Stimulated activated CD4-positive, alpha-beta T cell treated with anti-CD3 and anti-CD28 coated beads, Interleukin-2, amount 100 ng/mL, for 24 hours (primary cell): ENCODE data around the gene ACTR6.
"Not testable (repeated sequence)": the region's sequence is repeated elsewhere in the genome, so short reads cannot be mapped to it uniquely, and the experiment has no call there.

Experiments used
- DNase-seq, 2 donors: peaks; one replicate each; pipeline ENCODE4 v3.0.0-alpha.2; 2020

The ACTR6 gene

DNA sequence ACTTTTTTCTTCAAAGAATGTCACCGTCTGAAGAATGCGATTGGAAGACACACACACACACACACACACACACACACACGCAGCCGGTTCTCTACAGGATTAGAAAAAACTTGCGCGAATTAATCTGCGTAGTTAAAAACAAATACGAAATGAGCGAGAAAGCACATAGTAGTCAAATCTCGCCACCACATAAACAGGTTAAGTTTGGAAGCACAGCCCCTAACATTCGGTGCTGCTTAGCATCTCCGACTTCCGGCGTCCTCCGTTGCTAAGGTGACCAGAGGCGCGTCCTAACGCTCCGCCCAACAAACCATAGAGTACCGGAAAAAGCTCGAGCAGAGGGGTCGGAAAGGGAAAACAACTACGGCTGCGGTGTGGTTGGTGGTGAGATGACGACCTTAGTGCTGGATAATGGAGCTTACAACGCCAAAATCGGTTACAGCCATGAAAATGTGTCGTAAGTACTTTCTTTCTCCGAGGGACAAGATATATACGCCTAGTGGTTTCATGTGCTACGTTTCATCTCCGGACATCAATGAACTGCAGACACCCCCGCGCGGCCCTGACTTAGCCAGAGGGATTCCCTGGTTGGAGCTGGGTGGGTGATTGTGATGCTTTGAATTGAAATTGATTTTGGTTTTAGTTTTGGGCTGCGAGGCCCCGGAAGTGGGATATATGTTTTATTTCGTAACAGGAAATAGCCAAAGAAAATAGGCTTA lies at the start of gene ACTR6:
ACTR6 (plus strand) TSS at position 353 of the 719 bp plus-strand sequence; CDS start at position 390, 37 bp downstream.
- peak; percentile 95 to 98 for DNase-seq

- DNase-seq = no peak
These were observed 48.8 kb upstream of the ACTR6 start for GRCh38 chr12:100151769-100152168.

GRCh38 chr12:100153131-100153530 lies 47.5 kb upstream of the ACTR6 start:
- DNase-seq = no peak

DNA sequence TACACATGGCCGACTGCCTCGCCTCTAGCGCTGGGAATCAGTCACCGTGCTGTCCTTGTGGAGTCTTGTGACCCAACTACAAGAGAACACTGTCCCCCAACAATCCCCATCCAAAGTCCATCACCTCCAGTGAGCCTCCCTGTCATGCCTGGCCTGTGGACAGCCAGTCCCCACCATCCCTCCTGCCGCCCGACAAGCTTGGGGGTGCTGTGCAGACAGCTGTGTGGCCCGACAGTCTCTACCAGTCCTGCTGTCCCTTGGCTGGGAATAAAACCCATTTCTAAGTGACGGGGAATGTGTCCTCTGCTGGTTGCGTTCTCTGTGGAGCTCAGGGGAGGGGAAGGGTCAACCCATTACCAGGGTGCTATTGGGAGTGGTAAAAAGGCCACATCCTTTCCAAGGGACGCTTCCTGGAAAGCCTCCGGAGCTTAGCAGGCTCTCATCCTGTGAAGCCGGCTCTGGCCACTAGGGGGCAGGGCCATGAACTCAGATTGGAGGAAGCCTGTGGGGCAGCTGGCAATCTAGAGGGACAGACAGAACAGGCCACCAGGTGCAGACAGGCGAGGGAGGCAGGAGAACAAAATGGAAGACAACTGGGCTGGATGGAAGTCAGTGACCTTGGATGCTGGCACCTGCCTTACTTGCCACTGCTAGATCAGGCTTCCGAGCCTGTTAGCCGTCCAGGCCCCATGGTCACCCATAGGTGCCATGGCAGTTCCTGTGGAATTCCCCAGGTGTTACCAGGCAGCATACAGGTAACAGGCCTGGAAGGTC lies 46.0 kb upstream of the ACTR6 start:
- DNase-seq = peak; percentile 83

GRCh38 chr12:100156731-100157426 lies 43.7 kb upstream of the ACTR6 start:
- no peak for DNase-seq

DNA sequence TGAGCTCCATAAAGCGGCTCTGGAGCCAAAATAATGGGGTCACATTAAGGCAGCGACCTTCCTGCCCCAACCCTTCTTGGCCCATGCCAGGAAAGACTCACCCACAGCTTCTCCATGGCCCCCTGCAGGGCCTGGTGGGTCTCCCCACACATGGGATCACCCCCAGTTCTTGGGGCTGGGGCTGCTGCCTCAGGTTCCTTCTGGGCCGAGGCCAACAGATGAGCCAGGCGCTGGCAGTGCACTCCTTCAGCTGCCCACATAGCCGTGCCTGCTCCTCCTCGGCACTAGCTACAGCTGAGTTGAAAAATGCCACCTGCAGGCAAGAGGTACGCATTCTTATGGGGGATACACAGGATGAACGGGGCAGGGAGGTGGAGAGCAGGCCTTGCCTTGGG lies 43.2 kb upstream of the ACTR6 start:
- no peak for DNase-seq

GRCh38 chr12:100158535-100158934 lies 42.1 kb upstream of the ACTR6 start:
- DNase-seq = no peak

- DNase-seq = no peak
These were observed 41.1 kb upstream of the ACTR6 start for GRCh38 chr12:100159391-100160104.

- peak; percentile 71 for DNase-seq
These were observed 37.0 kb upstream of the ACTR6 start for GRCh38 chr12:100163416-100164152.

DNA sequence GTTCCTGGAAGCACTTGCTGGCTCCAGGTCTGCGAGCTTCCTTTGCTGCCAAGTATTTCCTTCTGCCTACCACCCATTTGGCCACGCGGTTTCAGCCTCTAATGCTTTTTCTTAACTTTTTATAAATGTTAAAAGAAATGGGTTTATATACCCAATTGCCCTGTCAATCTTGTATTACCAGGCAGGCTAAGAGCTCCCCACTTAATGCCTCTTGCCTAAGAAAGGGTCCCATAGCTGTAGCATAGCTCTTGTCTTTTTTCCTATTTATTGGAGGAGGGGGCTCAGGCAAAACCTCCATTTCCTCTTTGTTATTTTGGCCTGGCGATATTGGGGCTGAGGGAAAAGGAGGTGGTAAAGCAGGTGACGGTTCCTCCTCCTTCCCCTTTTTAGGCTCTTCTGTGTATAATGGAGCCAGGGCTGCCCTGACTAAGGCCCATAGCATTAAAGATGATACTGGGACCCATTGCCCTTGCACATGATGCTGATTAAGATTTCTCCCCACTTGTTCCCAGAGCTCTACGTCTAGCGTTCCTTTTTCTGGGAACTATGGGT lies 36.4 kb upstream of the ACTR6 start:
- no peak for DNase-seq

- DNase-seq = no peak
These were observed 35.3 kb upstream of the ACTR6 start for GRCh38 chr12:100165356-100165755.

DNA sequence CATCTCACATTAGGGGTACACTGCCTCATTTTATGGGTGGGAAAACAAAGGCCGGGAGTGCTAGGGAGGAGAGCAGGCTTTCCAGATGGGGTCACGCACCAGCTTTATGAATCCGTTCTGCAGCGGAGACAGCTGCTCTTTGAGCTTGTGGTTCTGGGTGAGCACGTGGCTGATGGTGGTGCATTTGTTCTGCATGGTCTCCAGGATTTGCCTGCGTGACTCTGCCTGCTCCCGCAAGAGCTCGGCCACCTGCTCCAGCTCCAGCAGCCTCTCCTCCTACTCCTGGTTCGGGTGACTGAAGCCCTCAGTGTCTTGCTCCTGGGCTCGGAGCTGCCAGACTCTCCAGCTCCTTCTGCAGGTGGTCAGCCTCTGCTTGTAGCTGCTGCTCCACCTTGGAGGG lies 34.4 kb upstream of the ACTR6 start:
- no peak for DNase-seq

- DNase-seq = no peak
These were observed 32.1 kb upstream of the ACTR6 start for GRCh38 chr12:100168562-100168961.

DNA sequence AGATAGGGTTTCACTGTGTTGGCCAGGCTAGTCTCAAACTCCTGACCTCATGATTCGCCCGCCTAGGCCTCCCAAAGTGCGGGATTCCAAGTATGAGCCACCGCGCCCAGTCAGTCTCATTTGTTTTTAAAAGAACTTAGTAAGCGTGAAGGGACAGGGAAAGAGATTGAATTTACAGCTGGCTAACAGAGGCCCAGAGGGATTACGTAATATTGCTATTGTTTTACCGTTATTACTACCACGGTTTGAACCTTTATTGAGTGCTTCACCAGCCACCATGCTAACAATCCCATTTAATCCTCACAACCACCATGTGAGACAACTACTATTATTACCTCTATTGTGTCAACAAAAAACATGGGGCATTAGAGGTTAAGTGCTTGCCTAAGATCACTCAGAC lies 31.3 kb upstream of the ACTR6 start:
- no peak for DNase-seq

- DNase-seq = no peak
These were observed 30.2 kb upstream of the ACTR6 start for GRCh38 chr12:100170313-100170858.

DNA sequence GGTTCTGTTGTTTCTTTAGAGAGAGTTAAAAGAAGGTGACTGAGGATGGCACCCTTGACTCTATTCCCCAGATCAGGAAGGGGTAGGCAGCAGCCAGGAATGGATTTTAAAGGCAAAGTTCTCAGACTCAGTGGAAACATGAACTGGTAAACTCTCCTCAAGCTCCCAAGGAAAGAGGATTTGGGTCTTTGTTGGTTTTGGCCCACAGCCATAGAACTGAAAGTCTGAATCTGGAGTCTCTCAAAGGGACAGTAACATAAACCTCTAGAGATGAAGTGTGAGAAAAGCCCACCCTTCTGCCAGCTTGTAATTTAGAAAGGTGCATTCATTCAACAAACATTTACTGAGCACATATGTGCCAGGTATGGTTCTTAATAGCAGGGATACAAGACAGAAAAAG lies 29.4 kb upstream of the ACTR6 start:
- DNase-seq = no peak

GRCh38 chr12:100173111-100173510 lies 27.5 kb upstream of the ACTR6 start:
- DNase-seq = no peak

GRCh38 chr12:100174495-100174894 lies 26.1 kb upstream of the ACTR6 start:
- DNase-seq = no peak

- DNase-seq = not testable (repeated sequence)
These were observed 24.1 kb upstream of the ACTR6 start for GRCh38 chr12:100176493-100176892.

DNA sequence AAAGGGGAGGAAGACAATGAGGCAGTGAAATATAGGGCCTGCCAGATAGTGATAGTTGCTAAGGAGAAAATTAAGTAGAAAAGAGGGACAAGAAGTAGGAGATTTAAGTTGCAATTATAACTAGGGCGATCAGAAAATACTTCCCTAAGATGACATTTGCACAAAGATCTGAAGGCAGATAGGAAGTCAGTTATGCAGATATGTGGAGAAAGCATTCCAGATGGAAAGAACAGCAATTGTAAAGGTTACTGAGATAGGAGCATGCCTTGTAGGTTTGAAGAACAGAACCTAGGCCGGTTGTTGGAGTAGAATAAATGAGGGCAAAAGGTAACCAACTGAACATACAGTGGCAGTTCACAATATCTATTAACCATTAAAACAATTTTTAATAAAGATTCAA lies 21.4 kb upstream of the ACTR6 start:
- DNase-seq = no peak

DNA sequence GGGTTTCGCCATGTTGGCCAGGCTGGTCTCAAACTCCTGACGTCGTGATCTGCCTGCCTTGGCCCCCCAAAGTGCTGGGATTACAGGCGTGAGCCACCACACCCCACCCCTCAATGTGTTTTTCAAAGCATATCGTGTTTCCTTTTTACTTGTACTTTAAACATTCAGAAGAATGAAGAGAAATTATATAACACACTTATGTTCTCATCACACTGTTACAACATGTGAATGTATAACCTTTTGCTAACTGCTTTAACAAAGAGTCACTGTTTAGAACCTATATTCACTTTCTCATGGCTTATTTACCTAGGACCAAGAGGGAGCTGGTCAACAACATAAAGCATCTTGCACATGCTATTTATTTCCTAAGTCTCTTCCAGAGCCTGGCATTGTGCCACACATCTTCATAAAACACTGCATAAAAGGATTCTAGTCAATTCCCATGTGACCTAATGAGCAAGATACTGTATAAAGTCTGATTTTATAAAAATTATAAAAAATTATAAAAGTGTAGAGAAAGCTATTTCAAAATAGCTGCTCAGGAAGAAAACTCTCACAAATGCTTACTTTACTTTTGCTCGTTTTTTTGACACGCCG lies 16.0 kb upstream of the ACTR6 start:
- DNase-seq = no peak
